Stimulated activated CD4-positive, alpha-beta T cell treated with anti-CD3 and anti-CD28 coated beads, Interleukin-2, amount 100 ng/mL, for 4 hours (primary cell): ENCODE data around the gene BTBD1.
"Not testable (repeated sequence)": the region's sequence is repeated elsewhere in the genome, so short reads cannot be mapped to it uniquely, and the experiment has no call there.

Experiments used
- DNase-seq: peaks from one replicate; pipeline ENCODE4 v3.0.0-alpha.2; 2020; ENCODE audit warnings: low read depth

BTBD1 gene

DNA sequence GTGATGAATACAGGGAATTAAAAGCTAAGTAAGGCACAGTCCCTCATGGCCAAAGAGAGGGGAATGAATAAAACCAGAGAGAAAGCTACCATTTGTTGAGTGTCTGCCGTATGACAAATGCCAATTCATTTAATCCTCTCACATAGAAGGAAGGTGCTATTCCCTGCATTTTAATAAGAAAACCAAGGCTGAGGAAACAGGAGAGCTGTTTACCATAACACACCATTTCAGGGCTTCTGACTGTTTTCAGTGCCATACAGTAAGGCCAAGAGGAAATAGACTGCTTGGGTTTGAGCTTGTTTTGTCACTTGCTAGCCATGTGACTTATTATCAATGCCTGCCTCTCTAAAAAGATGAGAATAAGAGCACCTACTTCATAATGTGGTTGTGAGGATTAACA lies 10.1 kb downstream of the BTBD1 start:
- no peak for DNase-seq

DNA sequence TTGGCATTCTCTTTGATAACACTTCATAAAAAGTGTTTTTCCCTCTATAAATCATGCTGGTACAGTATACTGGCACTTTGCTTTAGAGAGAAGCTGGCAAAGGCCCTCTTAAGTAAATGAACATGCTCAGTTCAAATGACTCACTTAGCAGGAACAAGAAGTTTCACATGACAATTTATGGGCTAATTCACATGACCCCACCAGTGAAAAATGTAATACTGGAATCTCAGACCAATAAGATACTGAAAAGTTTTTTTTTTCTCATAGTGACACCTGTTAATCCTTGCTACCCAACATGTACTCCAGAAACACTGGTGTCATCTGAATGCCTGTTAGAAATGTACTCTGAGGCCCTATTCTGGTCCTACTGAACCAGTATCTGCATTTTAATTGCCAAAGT lies 13.9 kb downstream of the BTBD1 start:
- DNase-seq = no peak

DNA sequence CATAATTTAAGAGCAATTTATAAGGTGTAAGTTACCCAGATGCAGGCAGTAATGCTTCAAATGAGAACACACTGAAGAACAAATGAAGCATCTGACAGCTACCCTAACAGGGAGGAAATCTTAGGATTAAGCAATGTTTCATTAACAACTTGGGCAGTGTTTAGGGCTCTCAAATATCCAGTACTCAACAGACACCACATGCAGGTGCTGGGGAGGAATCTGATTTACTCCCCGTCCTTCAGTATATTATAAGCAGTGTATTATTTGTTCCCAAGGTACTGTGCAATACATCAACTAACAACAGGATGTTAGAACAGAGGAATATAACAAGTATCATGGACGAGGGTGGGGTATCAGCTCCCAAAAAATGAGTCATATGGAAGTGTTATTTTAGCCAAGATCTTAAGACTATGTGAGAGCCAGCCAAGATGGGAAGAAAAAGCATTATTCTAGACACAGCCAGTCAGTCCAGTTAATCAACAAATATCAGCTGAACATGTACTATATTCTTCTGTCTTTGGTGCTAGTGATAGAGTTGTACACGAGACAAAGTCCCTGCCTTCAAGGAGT lies 20.4 kb downstream of the BTBD1 start:
- DNase-seq = no peak

DNA sequence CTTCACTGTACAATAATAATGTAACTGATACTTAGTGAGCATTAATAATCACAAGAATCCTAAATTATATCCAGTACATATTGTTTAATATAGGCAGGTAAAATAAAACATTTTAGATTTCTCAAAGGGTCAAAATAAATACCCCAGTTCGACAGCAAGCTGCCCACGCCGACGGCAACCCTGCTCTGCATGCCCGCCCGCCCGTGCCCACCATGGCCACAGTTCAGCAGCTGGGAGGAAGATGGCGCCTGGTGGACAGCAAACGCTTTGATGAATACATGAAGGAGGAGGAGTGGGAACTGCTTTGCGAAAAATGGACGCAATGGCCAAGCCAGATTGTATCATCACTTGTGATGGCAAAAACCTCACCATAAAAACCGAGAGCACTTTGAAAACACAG lies 22.9 kb downstream of the BTBD1 start:
- DNase-seq = no peak

DNA sequence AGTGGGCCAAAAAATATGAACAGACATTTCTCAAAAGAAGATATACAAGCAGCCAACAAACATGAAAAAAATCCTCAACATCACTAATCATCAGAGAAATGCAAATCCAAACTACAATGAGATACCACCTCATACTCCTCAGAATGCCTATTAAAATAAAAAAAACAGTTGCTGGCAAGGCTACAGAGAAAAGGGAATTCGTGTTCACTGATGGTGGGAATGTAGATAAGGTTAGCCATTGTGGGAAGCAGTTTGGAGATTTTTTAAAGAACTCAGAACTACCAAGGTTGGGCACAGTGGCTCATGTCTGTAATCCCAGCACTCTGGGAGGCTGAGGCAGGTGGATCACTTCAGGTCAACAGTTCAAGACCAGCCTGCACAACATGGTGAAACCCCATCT lies 27.8 kb downstream of the BTBD1 start:
- no peak for DNase-seq

DNA sequence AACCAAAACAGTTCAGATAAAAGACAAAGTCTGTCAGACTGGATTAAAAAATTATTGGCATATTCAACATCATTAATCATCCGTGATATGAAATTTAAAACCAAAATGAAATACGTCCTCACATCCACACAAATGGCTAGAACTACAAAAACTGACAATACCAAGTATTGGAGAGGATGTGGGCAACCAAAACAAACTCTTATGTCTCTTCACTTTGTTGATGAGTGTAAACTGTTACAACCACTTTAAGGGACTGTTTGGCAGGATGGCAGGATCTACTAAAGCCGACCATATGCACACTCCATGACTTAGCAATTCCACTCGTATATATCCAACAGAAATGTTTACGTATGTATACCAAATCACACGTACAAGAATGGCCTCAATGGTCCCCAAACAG lies 30.8 kb downstream of the BTBD1 start:
- DNase-seq = no peak

DNA sequence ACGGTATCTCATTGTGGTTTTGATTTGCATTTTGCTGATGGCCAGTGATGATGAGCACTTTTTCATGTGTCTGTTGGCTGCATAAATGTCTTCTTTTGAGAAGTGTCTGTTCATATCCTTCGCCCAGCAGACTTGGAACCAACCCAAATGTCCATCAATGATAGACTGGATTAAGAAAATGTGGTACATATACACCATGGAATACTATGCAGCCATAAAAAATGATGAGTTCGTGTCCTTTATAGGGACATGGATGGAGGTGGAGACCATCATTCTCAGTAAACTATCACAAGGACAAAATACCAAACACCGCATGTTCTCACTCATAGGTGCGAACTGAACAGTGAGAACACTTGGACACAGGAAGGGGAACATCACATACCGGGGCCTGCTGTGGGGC lies 35.8 kb downstream of the BTBD1 start:
- DNase-seq = not testable (repeated sequence)

DNA sequence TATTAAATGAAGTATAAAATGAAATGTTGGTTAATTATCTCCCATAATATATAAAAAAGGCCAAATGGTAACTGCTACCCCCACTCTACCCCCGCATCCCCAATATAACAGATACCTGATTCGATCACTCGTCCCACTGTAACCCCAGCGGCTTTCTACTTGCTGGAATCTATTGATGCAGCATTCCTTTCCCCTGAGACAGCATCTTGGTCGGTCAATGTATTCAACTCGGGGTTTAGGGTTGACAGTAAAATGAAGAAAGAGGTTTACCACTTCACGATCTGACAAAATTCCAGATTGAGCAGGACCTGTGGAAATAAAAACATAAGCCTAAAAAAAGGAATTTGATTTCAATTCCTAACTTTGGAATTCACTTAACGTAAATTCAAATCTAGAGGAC lies 37.0 kb downstream of the BTBD1 start:
- no peak for DNase-seq

DNA sequence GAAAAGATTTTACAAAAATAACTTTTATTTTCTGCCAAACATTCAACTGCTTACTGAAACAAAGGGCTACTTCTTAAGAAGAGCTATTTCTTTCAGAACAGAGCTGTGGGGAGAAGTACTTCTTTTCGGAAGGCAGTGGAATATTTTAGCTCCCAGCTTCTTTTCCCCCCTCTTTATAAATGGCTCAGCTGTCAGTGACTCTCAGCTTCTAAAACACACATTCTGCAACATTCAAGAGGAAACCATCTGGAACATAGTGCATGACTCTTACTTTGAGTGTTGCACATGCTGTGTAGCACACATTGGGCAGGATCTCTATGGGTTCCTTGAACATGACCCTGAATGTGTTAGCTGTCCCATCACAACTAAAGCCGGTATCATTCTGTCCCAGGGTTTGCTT lies 48.6 kb downstream of the BTBD1 start:
- DNase-seq = no peak

DNA sequence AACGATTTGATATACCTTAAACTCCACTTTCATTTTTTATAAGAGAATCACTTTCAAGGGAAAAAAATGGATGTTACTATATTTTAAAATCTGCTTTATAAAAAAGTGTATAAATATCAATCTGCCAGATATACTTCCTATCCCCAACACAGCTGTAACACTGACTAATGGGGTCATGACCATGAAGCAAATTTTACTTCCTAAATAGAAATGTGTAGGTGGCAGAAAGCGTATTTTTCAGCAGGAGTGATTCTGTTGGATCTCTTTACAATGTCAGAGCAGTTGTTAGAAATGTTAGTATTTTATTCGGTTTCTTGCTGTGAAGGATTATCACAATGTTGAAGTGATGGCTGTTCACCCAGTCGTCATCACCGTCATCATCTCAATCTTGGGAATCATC lies 50.1 kb downstream of the BTBD1 start:
- no peak for DNase-seq

DNA sequence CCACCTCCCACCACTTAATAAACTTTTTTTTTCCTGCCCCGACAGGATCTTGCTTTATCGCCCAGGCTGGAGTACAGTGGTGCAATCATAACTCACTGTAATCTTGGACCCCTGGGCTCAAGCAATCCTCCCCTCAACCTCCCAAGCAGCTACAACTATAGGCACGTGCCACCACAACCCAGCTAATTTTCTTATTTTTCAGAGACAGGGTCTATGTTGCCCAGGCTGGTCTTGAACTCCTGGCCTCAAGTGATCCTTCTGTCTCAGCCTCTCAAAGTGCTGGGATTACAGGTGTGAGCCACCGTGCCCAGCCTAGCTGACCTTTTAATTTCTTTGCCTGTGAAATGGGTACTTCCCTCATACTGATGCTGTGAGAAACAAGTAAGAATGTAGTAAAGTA lies 51.7 kb downstream of the BTBD1 start:
- no peak for DNase-seq

DNA sequence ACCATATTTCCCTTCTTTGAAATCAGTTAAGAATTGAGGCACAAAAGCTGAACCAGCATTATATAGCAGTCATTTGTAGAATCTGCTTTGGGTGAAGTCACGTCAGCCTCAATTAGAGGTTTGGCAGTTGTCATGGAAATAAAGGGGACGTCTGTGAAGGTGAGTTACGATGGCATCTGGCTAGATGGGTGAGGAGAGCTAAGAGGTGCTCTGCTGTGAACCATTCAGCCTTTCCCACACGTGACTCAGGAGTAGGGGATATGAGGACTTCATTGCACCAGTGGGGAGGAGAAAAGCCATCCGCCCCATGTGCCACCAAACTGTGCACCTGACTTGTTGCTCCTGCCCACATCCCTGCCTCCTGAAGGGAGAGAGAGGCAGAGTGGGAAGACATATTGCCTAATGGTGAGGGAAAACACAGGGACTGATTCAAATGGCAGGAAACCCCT lies 52.8 kb downstream of the BTBD1 start:
- DNase-seq = no peak

DNA sequence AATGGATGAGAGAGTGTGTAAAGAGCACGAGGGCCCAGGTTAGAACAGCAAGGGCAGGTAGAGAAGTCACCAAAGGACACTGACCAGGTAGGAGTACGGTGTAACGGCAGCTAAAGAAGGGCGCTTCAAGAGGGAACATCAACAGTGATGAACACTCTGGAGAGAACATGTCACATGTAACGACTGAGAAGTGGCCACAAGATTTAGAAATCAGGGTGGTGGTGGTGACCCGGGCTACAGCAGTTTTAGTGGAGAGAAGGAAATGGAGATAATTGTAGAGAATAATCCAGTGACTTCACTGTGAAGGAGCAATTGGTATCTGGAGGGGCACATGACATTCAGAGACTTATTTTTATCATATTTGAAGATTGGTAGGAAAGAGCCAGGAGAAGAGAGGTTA lies 54.4 kb downstream of the BTBD1 start:
- no peak for DNase-seq

DNA sequence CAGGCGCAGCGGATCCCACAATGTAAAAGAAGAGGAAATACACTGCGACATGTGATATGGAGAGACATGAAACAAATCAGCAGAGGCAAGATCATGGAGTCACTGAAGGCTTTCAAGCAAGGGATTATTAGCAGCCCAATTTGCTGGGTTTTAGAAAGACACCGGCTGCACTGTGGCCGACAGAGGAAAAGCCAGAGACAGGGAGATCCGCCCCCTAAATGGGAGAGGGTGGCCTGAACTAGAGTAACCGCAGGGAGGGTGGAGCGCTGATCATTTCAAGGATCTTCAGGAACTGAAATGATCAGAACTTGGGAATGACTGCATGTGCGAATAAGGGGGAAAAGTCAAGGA lies 55.0 kb downstream of the BTBD1 start:
- no peak for DNase-seq

DNA sequence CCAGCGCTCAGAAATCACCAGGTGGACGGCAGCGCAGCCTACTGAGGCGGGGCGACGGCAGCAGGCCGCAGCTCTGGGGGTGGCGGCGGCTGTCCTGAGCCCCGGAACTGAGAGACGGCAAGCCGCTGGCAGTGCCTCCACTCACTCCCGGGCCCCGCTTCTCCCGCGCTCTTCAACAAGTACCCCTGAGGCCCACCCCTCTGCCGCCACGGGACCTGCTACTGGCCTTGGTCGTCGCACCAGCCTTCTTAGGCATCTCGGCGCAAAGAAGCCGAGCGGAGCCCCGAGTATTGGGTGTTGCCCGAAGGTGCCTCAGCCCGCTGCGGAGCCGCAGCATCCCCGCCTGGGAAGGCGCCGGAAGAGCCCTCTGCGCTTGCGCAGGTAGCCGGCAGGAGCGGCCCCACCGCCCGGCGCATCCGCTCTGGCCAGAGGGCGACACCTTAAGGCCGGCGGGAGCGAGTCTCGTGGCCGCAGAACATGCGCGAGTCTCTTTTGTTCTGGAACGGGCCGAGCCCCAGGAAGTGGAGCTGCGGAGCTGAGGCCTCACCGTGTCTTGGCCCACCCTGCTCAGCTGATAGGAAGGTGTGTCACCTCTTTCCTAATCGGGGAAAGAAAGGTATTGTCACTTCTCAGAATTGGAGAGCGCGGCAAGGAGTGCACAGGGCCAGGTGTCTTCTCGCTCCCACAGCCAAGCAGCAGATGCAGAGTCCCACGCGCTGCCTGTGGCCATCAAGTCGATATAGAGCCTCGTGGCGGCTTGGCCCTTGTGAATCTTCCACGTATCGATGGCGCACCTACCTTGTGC lies 55.6 kb downstream of the BTBD1 start, which contains the start of gene C15orf40:
Gene C15orf40, minus strand, starts transcription at position 369 of the 805 bp plus-strand sequence. Its CDS starts 32 bp downstream, at position 337.
- DNase-seq = peak; percentile 76

DNA sequence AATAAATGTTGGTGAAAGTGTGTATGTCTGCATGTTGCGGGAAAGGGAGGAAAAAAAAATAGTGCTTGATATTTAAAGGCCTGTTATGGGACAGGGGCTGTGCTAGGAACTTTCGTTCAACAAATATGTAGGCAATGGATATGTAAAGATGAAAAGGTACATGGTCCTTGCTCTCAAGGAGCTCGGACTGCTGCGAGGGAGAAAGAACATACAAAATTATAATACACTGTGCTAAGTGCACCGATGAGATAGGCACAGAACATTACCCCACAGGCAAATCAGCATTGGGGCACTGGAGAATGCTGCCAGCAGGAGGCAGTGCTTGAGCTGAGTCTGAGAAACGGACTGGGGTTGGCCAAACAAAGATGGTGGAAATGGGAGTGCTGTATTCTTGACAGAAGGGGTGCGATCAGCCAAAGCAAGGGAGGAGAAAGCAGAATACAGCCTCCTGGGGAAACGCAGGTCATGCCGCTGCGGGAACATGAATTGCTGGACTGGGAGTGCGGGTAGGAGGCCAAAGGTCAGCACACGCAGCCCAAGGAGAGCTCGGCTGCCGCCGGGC lies 56.3 kb downstream of the BTBD1 start:
- DNase-seq = peak; percentile 63

DNA sequence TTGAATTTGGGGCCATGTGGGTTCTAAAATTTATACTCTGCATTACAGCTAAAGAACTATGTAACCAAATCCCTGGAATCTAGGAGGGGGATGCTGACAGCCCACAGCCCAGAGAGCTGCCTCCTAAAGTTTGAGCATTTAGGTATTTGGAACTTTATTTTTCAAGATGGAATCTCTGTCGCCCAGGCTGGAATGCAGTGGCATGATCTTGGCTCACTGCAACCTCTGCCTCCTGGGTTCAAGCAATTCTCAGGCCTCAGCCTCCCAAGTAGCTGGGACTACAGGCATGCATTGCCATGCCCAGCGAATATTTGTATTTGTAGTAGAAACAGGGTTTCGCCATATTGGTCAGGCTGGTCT lies 66.4 kb downstream of the BTBD1 start:
- DNase-seq = not testable (repeated sequence)

DNA sequence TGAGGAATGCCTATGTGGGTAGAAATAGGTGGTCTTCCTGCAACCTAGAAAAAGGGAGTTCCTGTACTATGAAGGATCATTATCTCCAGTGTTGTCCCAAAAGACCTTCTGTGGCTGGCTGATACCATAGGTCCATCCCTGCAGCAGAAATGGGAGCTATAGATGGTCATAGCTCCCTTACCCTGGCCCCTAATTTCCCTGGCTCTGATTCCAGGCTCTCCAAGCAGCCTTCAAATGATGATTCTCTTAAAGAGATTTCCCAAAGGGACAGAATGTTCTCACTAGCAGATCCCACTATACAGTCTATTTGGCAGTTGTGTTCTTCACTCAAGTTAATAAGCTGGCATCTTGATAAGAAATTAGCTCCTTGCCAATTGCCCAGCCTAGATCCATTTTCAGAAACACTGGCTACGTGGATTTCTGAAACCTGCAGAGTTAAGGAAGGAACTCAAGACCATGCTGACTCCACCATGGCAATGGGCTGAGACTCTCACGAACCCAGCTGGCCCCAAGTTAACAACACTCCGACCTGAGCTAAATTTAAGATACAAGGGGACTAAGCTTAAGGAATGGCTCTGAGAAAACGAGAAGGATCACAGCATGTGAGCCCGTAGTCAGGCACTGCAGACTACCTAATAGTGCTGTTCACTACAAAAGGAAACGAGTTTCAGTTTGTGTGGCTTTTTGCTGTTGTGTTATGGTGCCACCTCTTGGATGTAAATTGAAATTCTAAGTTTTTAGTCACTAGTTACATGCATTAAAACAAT lies 67.0 kb downstream of the BTBD1 start:
- peak; percentile 10 for DNase-seq

DNA sequence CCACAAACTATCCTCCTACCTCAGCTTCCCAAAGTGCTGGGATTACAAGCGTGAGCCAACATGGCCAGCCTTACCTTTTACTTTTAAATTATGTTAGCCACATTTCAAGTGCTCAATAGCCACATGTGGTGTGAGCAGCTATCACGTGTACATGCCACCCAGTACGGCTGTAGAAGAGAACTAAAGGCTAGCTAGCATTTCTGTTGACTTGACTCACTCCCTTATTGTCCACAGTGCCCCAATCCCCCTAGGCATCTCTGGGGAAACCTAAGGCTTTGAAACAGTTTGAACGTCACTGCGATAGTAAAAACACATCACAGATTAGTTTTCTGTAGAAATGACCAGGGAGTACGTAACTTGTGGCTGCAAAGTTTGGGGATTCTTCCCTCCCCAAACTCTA lies 67.6 kb downstream of the BTBD1 start:
- no peak for DNase-seq

DNA sequence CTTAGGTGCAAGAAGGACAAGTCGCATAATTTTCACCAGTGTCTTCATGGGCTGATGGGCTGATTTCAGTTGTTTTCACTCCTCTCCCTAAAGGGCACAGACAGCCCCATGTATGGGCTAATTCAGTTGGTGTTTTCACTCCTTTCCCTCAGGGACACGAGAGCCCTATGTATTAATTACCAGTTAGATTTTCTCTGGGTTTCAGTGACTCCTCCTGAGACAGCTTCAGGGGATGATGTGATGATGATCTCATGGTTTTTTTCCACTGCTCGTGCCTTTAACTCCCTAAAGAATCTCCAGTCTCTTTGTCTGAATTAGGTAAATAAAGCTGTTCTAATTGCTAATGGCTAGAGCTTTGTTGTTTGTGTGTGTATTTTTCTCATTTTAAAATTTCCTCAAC lies 71.1 kb downstream of the BTBD1 start:
- DNase-seq = no peak

DNA sequence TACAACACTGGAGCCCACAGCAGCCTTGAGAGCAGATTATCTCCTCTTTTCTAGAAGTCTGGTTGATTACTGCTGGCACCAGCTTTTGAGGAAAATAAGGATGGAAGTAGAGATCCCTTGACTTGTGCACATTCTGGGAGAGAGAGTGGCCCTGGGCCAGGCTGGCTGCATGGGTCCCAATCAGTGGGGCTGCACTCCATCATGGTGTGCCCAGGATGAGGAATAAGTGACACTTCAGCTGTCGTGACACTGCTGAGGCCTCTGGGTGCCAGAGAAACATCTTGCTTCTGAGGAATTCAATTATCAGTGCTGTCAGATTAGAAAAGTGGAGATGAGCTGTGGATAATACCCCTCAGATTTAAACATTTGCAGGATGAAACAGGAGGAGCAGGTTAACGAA lies 72.0 kb downstream of the BTBD1 start:
- no peak for DNase-seq

DNA sequence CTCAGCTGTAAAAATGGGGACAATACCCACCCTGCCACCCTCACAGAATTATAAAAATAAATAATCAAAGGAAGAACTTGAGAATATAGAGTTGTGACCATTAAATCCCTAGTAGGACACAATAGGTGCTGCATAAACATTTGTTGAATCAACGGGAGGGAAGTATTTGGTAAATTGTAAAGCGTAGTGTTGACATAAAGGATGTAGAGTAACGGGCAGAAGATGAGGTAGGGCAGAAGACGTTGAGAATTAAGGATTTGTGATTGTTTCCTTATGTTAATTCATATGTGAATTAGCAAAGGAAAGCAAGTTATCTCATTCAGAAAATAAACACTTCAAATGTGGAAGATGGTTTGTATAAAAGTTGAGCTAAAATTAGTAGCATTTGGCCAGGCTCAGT lies 73.9 kb downstream of the BTBD1 start:
- no peak for DNase-seq

DNA sequence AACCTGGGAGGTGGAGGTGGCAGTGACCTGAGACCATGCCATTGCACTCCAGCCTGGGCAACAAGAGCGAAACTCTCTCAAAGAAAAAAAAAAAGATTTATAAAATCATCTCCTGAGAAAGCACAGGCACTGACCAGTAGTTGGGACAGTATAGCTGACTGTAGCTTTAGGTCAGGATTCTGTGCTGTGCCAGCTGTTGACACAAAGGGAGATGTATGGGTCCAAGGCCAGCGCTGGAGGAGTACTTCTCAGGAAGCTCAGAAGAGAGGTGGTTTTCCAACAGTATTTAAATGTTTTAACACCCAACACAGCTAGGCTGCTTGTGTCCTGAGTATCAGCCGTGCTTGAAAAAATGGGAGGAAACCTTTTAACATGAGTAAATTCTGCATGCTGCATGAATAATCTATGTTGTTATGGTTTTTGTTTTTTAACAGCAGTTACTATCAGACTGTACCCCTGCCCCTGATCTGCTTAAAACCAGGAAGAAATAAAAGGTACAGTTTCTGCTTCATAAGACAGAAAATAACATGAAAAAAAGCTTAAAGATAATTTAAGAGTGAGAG lies 74.5 kb downstream of the BTBD1 start:
- DNase-seq = no peak
